CD4-positive, alpha-beta T cell treated with Interleukin-10 for 1 hour (primary cell): ENCODE results near the gene ZBTB20.
A peak's percentile ranks its signal among the peaks of the same experiment; 100 is the strongest.

Experiments used
- DNase-seq: peaks from one replicate; pipeline ENCODE4 v3.0.0-alpha.2; 2020

ZBTB20 gene

GRCh38 chr3:115087512-115087911 is 59.6 kb downstream of the ZBTB20 start:
- DNase-seq = no peak

- no peak for DNase-seq
These were observed 60.7 kb downstream of the ZBTB20 start for GRCh38 chr3:115086344-115086743.

- no peak for DNase-seq
These were observed 61.8 kb downstream of the ZBTB20 start for GRCh38 chr3:115085197-115085865.

GRCh38 chr3:115084686-115085085 is 62.4 kb downstream of the ZBTB20 start:
- no peak for DNase-seq

- no peak for DNase-seq
These were observed 64.8 kb downstream of the ZBTB20 start for GRCh38 chr3:115082260-115082659.

GRCh38 chr3:115081444-115081843 is 65.6 kb downstream of the ZBTB20 start:
- no peak for DNase-seq

- no peak for DNase-seq
These were observed 69.4 kb downstream of the ZBTB20 start for GRCh38 chr3:115077501-115078250.

GRCh38 chr3:115074502-115074901 is 72.6 kb downstream of the ZBTB20 start:
- no peak for DNase-seq

- DNase-seq = no peak
These were observed 74.6 kb downstream of the ZBTB20 start for GRCh38 chr3:115072265-115073021.

GRCh38 chr3:115071601-115072000 is 75.5 kb downstream of the ZBTB20 start:
- DNase-seq = no peak

GRCh38 chr3:115071166-115071565 is 75.9 kb downstream of the ZBTB20 start:
- DNase-seq = no peak

- no peak for DNase-seq
These were observed 78.3 kb downstream of the ZBTB20 start for GRCh38 chr3:115068799-115069198.

- DNase-seq = no peak
These were observed 84.6 kb downstream of the ZBTB20 start for GRCh38 chr3:115062412-115062956.

GRCh38 chr3:115062009-115062408 is 85.1 kb downstream of the ZBTB20 start:
- DNase-seq = no peak

- DNase-seq = no peak
These were observed 94.2 kb downstream of the ZBTB20 start for GRCh38 chr3:115052906-115053305.

GRCh38 chr3:115042351-115042750 is 104.7 kb downstream of the ZBTB20 start:
- DNase-seq = no peak

- DNase-seq = peak; percentile 51
These were observed 106.3 kb downstream of the ZBTB20 start for GRCh38 chr3:115040673-115041286.

- DNase-seq = no peak
These were observed 106.8 kb downstream of the ZBTB20 start for GRCh38 chr3:115040246-115040645.

- DNase-seq = no peak
These were observed 108.3 kb downstream of the ZBTB20 start for GRCh38 chr3:115038817-115039216.

- no peak for DNase-seq
These were observed 124.2 kb downstream of the ZBTB20 start for GRCh38 chr3:115022835-115023398.

- DNase-seq = no peak
These were observed 124.9 kb downstream of the ZBTB20 start for GRCh38 chr3:115022199-115022598.

GRCh38 chr3:115021061-115021460 is 126.0 kb downstream of the ZBTB20 start:
- no peak for DNase-seq

- DNase-seq = no peak
These were observed 127.2 kb downstream of the ZBTB20 start for GRCh38 chr3:115019900-115020299.
